Stimulated activated CD8-positive, alpha-beta memory T cell treated with anti-CD3 and anti-CD28 coated beads, Interleukin-12 subunit alpha, Interleukin-12 subunit beta, amount 100 ng/mL, for 24 hours (primary cell): ENCODE data around the gene CACNG1.
"Not testable (repeated sequence)": the region's sequence is repeated elsewhere in the genome, so short reads cannot be mapped to it uniquely, and the experiment has no call there.

Source experiments
- DNase-seq: peaks from one replicate; pipeline ENCODE4 v3.0.0-alpha.2; 2020; ENCODE audit errors: extremely low read depth

The CACNG1 gene

GRCh38 chr17:67025216-67025792 lies 19.1 kb upstream of the CACNG1 start:
- DNase-seq, result no peak

GRCh38 chr17:67026341-67026740 lies 18.0 kb upstream of the CACNG1 start:
- DNase-seq, result no peak

- DNase-seq, result no peak
Measured at GRCh38 chr17:67027031-67027628, 17.2 kb upstream of the CACNG1 start.

GRCh38 chr17:67030641-67031040 lies 13.7 kb upstream of the CACNG1 start:
- DNase-seq, result no peak

- DNase-seq, result no peak
Measured at GRCh38 chr17:67032382-67032781, 12.0 kb upstream of the CACNG1 start.

- no peak for DNase-seq
Measured at GRCh38 chr17:67032985-67033384, 11.4 kb upstream of the CACNG1 start.

GRCh38 chr17:67033613-67034012 lies 10.7 kb upstream of the CACNG1 start:
- no peak for DNase-seq

GRCh38 chr17:67035131-67036083 lies 8.9 kb upstream of the CACNG1 start:
- no peak for DNase-seq

- no peak for DNase-seq
Measured at GRCh38 chr17:67038861-67039365, 5.4 kb upstream of the CACNG1 start.

DNA sequence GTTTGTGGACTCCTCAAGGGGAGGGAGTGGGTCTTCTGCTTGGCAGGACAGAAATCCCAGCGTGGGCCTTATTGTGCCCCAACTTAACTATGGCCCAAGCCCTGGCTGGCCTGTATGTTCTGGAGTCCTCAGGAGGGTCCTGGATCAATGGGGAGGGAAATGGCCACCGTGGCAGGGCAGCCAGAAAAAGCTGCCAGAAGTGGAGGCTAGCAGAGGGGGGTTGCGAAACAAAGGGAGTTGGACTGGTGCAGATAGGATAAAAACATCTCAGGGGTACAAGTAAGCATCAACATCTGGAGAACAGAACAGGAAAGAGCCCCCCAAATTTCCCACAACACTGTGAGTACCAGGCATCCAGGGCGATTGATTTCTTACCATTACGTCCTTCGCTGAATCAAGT lies 3.7 kb upstream of the CACNG1 start:
- no peak for DNase-seq

DNA sequence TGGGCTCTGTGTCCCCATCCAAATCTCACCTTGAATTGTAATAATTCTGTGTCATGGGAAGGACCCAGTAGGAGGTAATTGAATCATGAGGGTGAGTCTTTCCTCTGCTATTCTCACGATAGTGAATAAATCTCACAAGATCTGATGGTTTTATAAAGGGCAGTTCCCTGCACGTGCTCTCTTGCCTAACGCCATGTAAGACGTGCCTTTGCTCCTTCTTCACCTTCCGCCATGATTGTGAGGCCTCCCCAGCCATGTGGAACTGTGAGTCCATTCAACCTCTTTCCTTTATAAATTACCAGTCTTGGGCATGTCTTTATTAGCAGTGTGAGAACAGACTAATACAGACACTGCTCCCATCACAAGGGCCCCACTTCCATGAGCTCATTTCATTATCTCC lies 3.2 kb upstream of the CACNG1 start:
- not testable (repeated sequence) for DNase-seq

DNA sequence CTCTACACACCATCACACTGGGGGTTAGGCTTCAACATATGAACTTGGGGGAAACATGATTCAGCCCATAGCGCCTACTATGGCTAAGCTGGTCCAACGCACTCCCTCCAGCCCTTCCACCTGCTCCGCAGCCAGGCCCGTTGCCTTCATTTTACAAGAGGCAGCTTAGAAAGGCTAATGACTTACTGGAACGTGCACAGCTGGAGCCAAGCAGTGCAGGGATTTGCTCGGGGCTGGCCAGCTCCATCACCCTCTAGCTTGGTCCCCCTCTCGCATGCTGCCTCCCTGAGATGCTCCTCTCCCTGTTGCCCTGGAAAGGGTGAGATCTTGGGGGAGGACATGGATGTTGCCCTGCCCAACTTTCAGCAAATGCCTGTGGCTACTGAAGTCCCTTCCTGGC lies 2.8 kb upstream of the CACNG1 start:
- DNase-seq, result no peak

- DNase-seq, result no peak
Measured at GRCh38 chr17:67041941-67042899, 2.1 kb upstream of the CACNG1 start.

DNA sequence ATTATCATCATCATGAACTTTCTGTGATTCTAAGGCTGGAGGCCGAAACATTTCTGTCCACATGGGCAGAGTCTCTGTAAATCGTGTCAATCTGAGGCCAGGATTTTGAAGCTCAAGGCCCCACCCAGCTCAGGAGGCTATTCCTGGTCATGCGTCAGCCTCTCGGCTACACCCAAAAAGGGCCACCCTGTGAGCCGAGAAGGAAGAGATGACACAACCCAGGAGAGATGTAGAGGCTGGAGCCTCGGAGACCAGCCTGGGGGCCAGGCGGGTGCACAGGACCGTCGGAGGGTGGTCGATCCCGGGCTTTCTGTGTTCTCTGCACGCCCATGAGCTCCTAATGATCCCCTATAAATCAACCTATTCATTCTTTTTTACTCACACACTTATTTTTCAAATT lies 1.1 kb upstream of the CACNG1 start:
- no peak for DNase-seq

GRCh38 chr17:67044940-67045339 lies 586 bp downstream of the CACNG1 start:
- DNase-seq, result no peak

GRCh38 chr17:67046398-67046797 lies 2.0 kb downstream of the CACNG1 start:
- no peak for DNase-seq

DNA sequence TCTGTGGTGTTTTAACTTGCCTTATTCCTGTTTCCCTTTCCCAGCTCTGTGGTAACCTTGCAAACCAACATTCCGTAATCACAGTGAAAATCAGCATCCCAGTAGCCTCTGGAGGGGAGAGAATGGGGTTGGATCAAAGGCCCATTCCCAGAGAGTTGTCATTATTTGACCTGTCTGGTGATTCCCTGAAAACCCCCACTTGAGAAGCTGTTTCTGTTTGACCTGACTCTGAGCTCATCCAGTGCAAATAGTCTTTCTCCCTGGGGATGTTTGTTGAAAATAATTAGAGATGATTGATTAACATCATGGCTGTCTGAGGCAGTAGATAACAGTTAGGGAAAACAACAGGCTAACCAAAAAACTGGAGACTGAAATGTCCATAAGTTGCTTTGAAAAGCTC lies 3.0 kb downstream of the CACNG1 start:
- DNase-seq, result no peak

DNA sequence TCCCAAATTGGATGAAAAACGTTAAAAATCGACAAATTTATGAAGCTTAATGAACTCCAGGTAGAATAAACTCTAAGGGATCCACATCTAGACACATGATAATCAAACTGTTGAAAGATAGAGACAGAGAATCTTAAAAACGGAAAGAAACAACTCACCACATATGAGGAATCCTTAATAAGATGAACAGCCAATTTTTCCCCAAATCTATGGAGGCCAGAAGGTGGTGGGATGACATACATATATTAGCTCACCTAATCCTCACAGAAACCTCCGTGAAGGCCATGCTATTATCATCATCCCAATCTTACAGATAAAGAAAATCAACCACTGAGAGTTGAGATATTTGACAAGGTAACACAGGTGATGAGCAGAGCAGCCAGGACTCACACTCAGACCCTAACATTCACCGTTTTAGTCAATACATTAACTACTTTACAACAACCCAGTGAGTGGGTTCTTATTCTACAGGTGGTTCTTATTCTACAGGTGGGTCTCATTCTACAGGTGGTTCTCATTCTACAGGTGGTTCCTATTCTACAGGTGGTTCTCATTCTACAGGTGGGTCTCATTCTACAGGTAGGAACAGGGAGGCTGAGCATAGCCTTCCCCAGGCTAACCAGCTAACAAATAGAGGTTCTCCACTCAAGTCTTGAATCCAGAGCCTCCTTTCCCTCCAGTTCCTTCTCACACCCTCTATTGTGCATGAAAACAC lies 4.8 kb downstream of the CACNG1 start:
- no peak for DNase-seq

GRCh38 chr17:67050066-67050465 lies 5.7 kb downstream of the CACNG1 start:
- DNase-seq, result no peak

- no peak for DNase-seq
Measured at GRCh38 chr17:67050471-67051154, 6.3 kb downstream of the CACNG1 start.
